Activated naive CD8-positive, alpha-beta T cell treated with anti-CD3 and anti-CD28 coated beads, Interleukin-2, amount 10 ng/mL, durations not matched to agents 7 days and 5 days (primary cell): ENCODE results near the gene NLRC5. TPM values are rescaled to one million over a fixed set of nuclear protein-coding genes. Genes with fewer than 3 reads are reported as not detected.
A peak's percentile ranks its signal among the peaks of the same experiment; 100 is the strongest.

ENCODE experiments used
- ATAC-seq: fragments of 150-1000 bp; cut with Tn5 transposase; one replicate; pipeline ENCODE4 v1.10.0; 2021; ENCODE audit warnings: low read depth, moderate library complexity
- POLR2A ChIA-PET: fragments of 350-600 bp; sonication (Branson Sonifier 250); formaldehyde crosslinking; loops from one replicate; lab custom pipeline; 2021; ENCODE audit warnings: antibody characterized with exemption; lab: Charles Lee
- DNase-seq: peaks from one replicate; pipeline ENCODE4 v3.0.0; 2021
- H3K27ac Mint-ChIP-seq: one replicate; pipeline ENCODE4 v1.8.0; 2022; ENCODE audit warnings: mild to moderate bottlenecking, mixed read lengths
- H3K27me3 Mint-ChIP-seq: one replicate; pipeline ENCODE4 v1.8.0; 2022; ENCODE audit warnings: mild to moderate bottlenecking, moderate library complexity, mixed read lengths
- H3K36me3 Mint-ChIP-seq: one replicate; pipeline ENCODE4 v1.8.0; 2021; ENCODE audit warnings: mild to moderate bottlenecking, mixed read lengths
- H3K4me1 Mint-ChIP-seq: one replicate; pipeline ENCODE4 v1.8.0; 2021; ENCODE audit warnings: mixed read lengths
- H3K4me3 Mint-ChIP-seq: one replicate; pipeline ENCODE4 v1.8.0; 2022; ENCODE audit warnings: mild to moderate bottlenecking, moderate library complexity, mixed read lengths
- H3K9me3 Mint-ChIP-seq: one replicate; pipeline ENCODE4 v1.8.0; 2021; ENCODE audit warnings: mixed read lengths
- total RNA-seq, 2 experiments: library from RNA; stranded (reverse); gene quantifications; one replicate each; pipeline ENCODE4 v1.2.3, GENCODE V29; 2021

The NLRC5 gene
- total RNA-seq, 2 experiments from 2014 or later, result 401 to 414 TPM

- POLR2A ChIA-PET, result interaction anchor here (0.6 to 6.3 kb wide), 17 partner anchors 11 to 143 kb away, joined by 3 to 75 read pairs (median 4); partner anchors contain the start of gene NLRC5
- H3K27ac Mint-ChIP-seq, result peak overlapping the region; percentile 98
- ATAC-seq, result peak; percentile 34
These were observed 49.9 kb downstream of the NLRC5 start for GRCh38 chr16:57039148-57039812.

GRCh38 chr16:57041182-57042156, 52.1 kb downstream of the NLRC5 start:
- Mint-ChIP-seq H3K4me1 (peaks cover 73% of the 10 kb centered on the region), H3K27ac (peak overlapping the region; percentile 98), H3K4me3 (peak overlapping the region; percentile 80), H3K36me3 (peaks cover 38% of the 10 kb centered on the region), H3K27me3 (no peaks in the 10 kb centered on the region), H3K9me3 (no peaks in the 10 kb centered on the region)
- ATAC-seq (peak; percentile 79), DNase-seq (peak; percentile 79)
- POLR2A ChIA-PET, result interaction anchor here (0.6 to 6.3 kb wide), 21 partner anchors 9 to 181 kb away, joined by 3 to 75 read pairs (median 7); partner anchors contain the start of genes NLRC5, PSME3IP1 and RSPRY1

More at GRCh38 chr16:57039148-57039812, 49.9 kb downstream of the NLRC5 start:
- peaks cover 83% of the 10 kb centered on the region for H3K4me1 Mint-ChIP-seq
- peak overlapping the region; percentile 80 for H3K4me3 Mint-ChIP-seq
- DNase-seq, result peak; percentile 61
- peaks cover 52% of the 10 kb centered on the region for H3K36me3 Mint-ChIP-seq
- H3K9me3 Mint-ChIP-seq, result no peaks in the 10 kb centered on the region
- H3K27me3 Mint-ChIP-seq, result no peaks in the 10 kb centered on the region

- H3K9me3 Mint-ChIP-seq, result no peaks in the 10 kb centered on the region
- H3K36me3 Mint-ChIP-seq, result peaks cover 35% of the 10 kb centered on the region
- DNase-seq (peak; percentile 64), ATAC-seq (peak; percentile 40)
- H3K4me3 Mint-ChIP-seq, result peak overlapping the region; percentile 80
- no peaks in the 10 kb centered on the region for H3K27me3 Mint-ChIP-seq
- POLR2A ChIA-PET, result interaction anchor here (0.8 to 6.3 kb wide), 15 partner anchors 10 to 182 kb away, joined by 3 to 75 read pairs (median 8); partner anchors contain the start of genes NLRC5, PSME3IP1 and RSPRY1
- peak overlapping the region; percentile 98 for H3K27ac Mint-ChIP-seq
- peaks cover 64% of the 10 kb centered on the region for H3K4me1 Mint-ChIP-seq
These were observed 53.1 kb downstream of the NLRC5 start for GRCh38 chr16:57042157-57043111.

- H3K4me1 Mint-ChIP-seq, result peaks cover 57% of the 10 kb centered on the region
- peaks cover 35% of the 10 kb centered on the region for H3K36me3 Mint-ChIP-seq
- DNase-seq (no peak), ATAC-seq (no peak)
- H3K27ac Mint-ChIP-seq, result peak overlapping the region; percentile 98
- H3K27me3 Mint-ChIP-seq, result no peaks in the 10 kb centered on the region
- POLR2A ChIA-PET, result interaction anchor here (5.8 to 6.2 kb wide), 2 partner anchors 21 to 55 kb away, joined by 63 to 75 read pairs; partner anchors contain the start of gene NLRC5
- H3K9me3 Mint-ChIP-seq, result no peaks in the 10 kb centered on the region
- peak overlapping the region; percentile 80 for H3K4me3 Mint-ChIP-seq
These were observed 53.9 kb downstream of the NLRC5 start for GRCh38 chr16:57043248-57043647.

DNA sequence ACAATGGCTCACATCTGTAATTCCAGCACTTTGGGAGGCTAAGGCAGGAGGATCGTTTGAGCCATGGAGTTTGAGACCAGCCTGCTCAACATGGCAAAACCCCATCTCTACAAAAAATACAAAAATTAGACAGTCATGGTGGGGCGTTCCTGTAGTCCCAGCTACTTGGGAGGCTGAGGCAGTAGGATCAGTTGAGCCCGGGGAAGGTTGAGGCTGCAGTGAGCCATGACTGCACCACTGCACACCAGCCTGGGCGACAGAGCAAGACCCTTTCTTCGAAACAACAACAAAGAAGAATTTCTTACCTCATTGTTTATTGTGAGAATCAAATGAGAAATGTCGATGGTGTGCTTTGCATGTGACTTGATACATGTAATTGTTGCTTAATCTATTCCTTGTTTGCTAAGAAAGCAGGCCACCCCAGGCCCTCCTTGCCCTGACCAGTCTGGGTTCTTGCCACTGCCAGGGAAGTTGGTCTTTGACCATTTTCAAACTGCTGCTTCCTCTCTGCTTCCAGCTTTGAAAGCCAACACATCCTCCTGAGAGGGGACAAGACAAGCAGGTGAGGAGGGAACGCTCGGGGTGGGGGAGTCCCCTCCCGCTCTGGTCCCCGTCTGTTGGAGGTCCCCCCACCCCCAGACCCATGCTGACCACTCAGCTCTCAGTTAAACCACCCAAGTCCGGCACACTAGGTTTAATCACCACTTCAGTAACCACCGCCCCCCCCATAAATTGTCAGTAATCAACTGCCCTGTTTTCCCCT, 55.8 kb downstream of the NLRC5 start:
- Mint-ChIP-seq H3K4me3 (no peak overlapping the region), H3K36me3 (peaks cover 39% of the 10 kb centered on the region), H3K27ac (peak overlapping the region; percentile 47), H3K27me3 (no peaks in the 10 kb centered on the region), H3K4me1 (peaks cover 42% of the 10 kb centered on the region), H3K9me3 (no peaks in the 10 kb centered on the region)
- POLR2A ChIA-PET, result interaction anchor here (0.6 to 1.8 kb wide), 4 partner anchors 8 to 112 kb away, joined by 3 to 5 read pairs (median 4); partner anchors contain the start of gene NLRC5
- ATAC-seq (no peak), DNase-seq (no peak)

DNA sequence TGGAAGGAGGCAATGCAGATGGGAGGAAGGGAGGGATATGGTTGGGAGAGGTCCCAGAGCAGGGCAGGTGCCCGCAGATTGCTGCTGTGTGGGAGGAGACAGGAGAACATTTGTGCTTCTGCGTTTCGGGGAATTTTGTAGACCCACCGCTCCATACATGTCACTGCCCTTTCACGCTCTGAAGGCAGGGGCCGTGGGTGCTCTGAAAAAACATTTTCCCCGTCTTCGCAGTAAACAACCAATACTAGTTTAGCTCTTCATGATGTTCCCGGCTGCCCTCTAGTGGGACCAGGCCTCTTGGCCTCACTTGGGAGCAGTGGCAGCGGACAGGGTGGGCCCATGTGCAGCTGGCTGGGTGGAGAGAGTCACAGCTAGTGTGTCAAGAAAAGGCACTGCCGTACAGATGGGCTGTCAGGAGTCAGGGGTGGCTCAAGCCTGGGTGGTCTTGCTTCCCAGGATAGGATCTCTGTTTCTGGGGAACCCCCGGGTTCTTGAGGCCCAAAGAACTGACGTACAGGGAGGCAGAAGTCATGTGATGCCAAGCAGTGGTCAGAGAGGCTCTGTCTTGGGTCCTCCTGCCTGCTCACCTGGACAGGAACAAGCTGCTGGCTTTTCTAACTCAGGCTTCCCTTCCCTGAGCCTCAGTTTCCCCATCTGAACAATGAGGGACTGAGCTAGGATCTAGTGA, 56.5 kb downstream of the NLRC5 start:
- DNase-seq (no peak), ATAC-seq (no peak)
- Mint-ChIP-seq H3K4me3 (no peak overlapping the region), H3K9me3 (no peaks in the 10 kb centered on the region), H3K36me3 (peaks cover 42% of the 10 kb centered on the region), H3K27me3 (no peaks in the 10 kb centered on the region), H3K27ac (peak overlapping the region; percentile 47), H3K4me1 (peaks cover 36% of the 10 kb centered on the region)
- POLR2A ChIA-PET, result interaction anchor here (1.1 to 1.6 kb wide), 2 partner anchors 56 to 75 kb away, joined by 3 to 5 read pairs; partner anchors contain the start of gene NLRC5

- Mint-ChIP-seq H3K4me1 (peaks cover 15% of the 10 kb centered on the region), H3K9me3 (no peaks in the 10 kb centered on the region), H3K27ac (peak overlapping the region; percentile 62), H3K36me3 (peaks cover 46% of the 10 kb centered on the region), H3K4me3 (no peak overlapping the region), H3K27me3 (no peaks in the 10 kb centered on the region)
- POLR2A ChIA-PET, result no interaction called here
- ATAC-seq, result no peak
- DNase-seq, result no peak
These were observed 58.7 kb downstream of the NLRC5 start for GRCh38 chr16:57048095-57048494.

- POLR2A ChIA-PET, result interaction anchor here (1.0 kb wide), 1 partner anchor 111 kb away, joined by 3 read pairs; no protein-coding TSS in a partner anchor
- peaks cover 42% of the 10 kb centered on the region for H3K36me3 Mint-ChIP-seq
- H3K4me1 Mint-ChIP-seq, result peaks cover 9% of the 10 kb centered on the region
- H3K27me3 Mint-ChIP-seq, result no peaks in the 10 kb centered on the region
- H3K9me3 Mint-ChIP-seq, result no peaks in the 10 kb centered on the region
- ATAC-seq, result no peak
- H3K4me3 Mint-ChIP-seq, result no peak overlapping the region
- DNase-seq, result no peak
- H3K27ac Mint-ChIP-seq, result no peak overlapping the region
These were observed 60.3 kb downstream of the NLRC5 start for GRCh38 chr16:57049678-57050077.

DNA sequence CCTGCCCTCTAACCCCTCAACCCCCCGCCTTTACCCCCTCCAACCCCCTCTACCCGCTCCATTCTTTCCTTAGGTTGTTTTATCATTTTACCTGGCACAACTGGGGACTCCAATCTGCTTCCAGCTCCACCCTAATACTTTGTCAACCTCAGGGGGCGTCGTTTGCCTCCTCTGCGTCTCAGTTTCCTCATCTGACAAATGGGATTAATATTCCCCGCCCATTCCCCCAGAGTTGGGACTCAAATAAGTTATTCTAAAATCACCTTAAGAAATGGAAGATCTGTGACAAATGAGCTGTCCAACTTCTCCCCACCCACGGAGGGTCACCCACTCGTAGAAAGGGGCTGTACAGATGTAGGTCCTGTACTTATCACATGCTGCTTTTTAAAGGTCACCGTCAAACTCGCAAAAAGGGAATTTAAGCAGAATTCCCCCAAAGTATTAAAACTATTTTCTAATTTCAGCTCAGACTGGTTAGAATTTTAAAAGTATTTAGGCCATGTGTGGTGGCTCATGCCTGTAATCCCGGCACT, 62.4 kb downstream of the NLRC5 start:
- Mint-ChIP-seq H3K4me3 (no peak overlapping the region), H3K4me1 (peaks cover 3% of the 10 kb centered on the region), H3K9me3 (no peaks in the 10 kb centered on the region), H3K36me3 (peaks cover 45% of the 10 kb centered on the region), H3K27ac (no peak overlapping the region), H3K27me3 (no peaks in the 10 kb centered on the region)
- POLR2A ChIA-PET, result interaction anchor here (1.2 to 1.3 kb wide), 2 partner anchors 9 to 10 kb away, joined by 3 to 5 read pairs; no protein-coding TSS in a partner anchor
- DNase-seq, result no peak
- no peak for ATAC-seq

DNA sequence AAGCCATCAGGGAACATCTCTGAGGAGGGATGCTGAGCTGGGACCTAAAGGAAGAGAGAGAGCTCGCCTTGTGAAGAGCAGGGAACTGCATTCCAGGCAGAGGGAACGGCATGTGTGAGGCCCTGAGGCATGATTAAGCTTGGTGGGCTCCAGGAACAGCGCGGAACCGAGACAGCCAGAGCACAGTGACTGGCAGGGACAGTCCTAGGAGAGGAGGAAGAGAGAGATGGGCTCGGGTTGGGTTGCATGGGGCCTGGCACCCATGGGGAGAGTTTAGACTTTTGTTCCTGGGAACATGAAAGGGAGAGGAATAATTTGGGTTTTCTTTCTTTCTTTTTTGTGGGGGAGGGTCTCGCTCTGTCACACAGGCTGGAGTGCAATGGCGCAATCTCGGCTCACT, 63.8 kb downstream of the NLRC5 start:
- H3K4me1 Mint-ChIP-seq, result peaks cover 5% of the 10 kb centered on the region

DNA sequence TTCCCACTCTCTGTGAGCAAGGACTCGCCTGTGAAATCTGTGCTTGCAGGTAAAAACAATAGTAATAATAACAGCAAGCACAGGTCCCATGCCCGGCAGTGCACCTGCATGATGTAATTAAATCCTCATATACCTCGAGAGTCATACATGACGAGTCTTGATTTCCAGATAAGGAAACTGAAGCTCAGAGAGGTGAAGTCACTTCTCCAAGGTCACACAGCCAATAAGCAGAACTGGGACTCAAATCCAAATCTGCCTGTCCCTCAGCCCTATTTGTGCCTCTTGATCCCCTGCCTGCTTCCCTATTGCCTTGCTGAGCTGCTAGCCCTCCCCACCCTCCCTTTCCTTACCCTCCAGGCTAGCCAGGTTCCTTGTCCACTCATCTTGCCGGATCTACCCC, 65.0 kb downstream of the NLRC5 start:
- DNase-seq (no peak), ATAC-seq (no peak)
- POLR2A ChIA-PET, result no interaction called here
- Mint-ChIP-seq H3K36me3 (peaks cover 36% of the 10 kb centered on the region), H3K9me3 (no peaks in the 10 kb centered on the region), H3K27ac (no peak overlapping the region), H3K4me3 (no peak overlapping the region), H3K4me1 (peaks cover 2% of the 10 kb centered on the region), H3K27me3 (no peaks in the 10 kb centered on the region)

More for the DNA sequence above, 63.8 kb downstream of the NLRC5 start:
- Mint-ChIP-seq H3K27ac (no peak overlapping the region), H3K36me3 (peaks cover 44% of the 10 kb centered on the region), H3K4me3 (no peak overlapping the region), H3K27me3 (no peaks in the 10 kb centered on the region), H3K9me3 (no peaks in the 10 kb centered on the region)
- POLR2A ChIA-PET, result interaction anchor here (0.7 to 1.6 kb wide), 3 partner anchors 8 to 64 kb away, joined by 3 read pairs; partner anchors contain the start of gene NLRC5
- no peak for DNase-seq
- ATAC-seq, result no peak
